H9 (cell line): Measurements from ENCODE around the gene OGFOD1. TPM values are rescaled to one million over a fixed set of nuclear protein-coding genes. Genes with fewer than 3 reads are reported as not detected.

Experiments used
- DNase-seq: peaks from one replicate; pipeline ENCODE4 v3.0.0-alpha.2; 2017
- H2AFZ ChIP-seq: one replicate; pipeline ENCODE4 v1.6.1; 2013; ENCODE audit warnings: mild to moderate bottlenecking, low read length, control low read depth, moderate library complexity
- H2AK5ac ChIP-seq: 2 replicates; pipeline ENCODE4 v1.6.1; 2013; ENCODE audit warnings: low read length, control low read depth, mixed read lengths; ENCODE audit not compliant: insufficient read length
- H2BK120ac ChIP-seq: one replicate; pipeline ENCODE4 v1.6.1; 2013; ENCODE audit warnings: low read depth, mild to moderate bottlenecking, low read length, control low read depth, inconsistent platforms; ENCODE audit not compliant: poor library complexity, severe bottlenecking
- H2BK12ac ChIP-seq: 2 replicates; pipeline ENCODE4 v1.6.1; 2013; ENCODE audit warnings: low read length, control low read depth, mixed read lengths, low read depth; ENCODE audit not compliant: insufficient read length
- H2BK15ac ChIP-seq: 2 replicates; pipeline ENCODE4 v1.6.1; 2013; ENCODE audit warnings: low read depth, low read length, control low read depth
- H2BK20ac ChIP-seq: one replicate; pipeline ENCODE4 v1.6.1; 2013; ENCODE audit warnings: low read depth, mild to moderate bottlenecking, low read length, control low read depth, inconsistent platforms; ENCODE audit not compliant: poor library complexity, severe bottlenecking
- H2BK5ac ChIP-seq: 2 replicates; pipeline ENCODE4 v1.6.1; 2013; ENCODE audit warnings: low read length, control low read depth, mixed read lengths; ENCODE audit not compliant: insufficient read length
- H3K14ac ChIP-seq: 2 replicates; pipeline ENCODE4 v1.6.1; 2013; ENCODE audit warnings: low read length, control low read depth; ENCODE audit not compliant: insufficient read depth
- H3K18ac ChIP-seq: 2 replicates; pipeline ENCODE4 v1.6.1; 2013; ENCODE audit warnings: low read depth, mild to moderate bottlenecking, mixed read lengths, low read length, control low read depth; ENCODE audit not compliant: insufficient read length
- H3K23ac ChIP-seq: 2 replicates; pipeline ENCODE4 v1.6.1; 2013; ENCODE audit warnings: low read length, control low read depth, mixed read lengths, low read depth; ENCODE audit not compliant: insufficient read length
- H3K23me2 ChIP-seq: 2 replicates; pipeline ENCODE4 v1.6.1; 2013; ENCODE audit warnings: low read depth, mild to moderate bottlenecking, mixed read lengths, low read length, control low read depth; ENCODE audit not compliant: insufficient read length, poor library complexity, severe bottlenecking
- H3K27ac ChIP-seq: 2 replicates; pipeline ENCODE4 v1.5.1; 2013; ENCODE audit warnings: low read length, control low read depth, mixed read lengths, low read depth; ENCODE audit not compliant: insufficient read length
- H3K27me3 ChIP-seq: 2 replicates; pipeline ENCODE4 v1.6.1; 2013; ENCODE audit warnings: low read length, control low read depth, inconsistent platforms; ENCODE audit not compliant: insufficient read depth
- H3K4ac ChIP-seq: 2 replicates; pipeline ENCODE4 v1.6.1; 2013; ENCODE audit warnings: low read depth, mild to moderate bottlenecking, control low read depth, inconsistent platforms, low read length, moderate library complexity
- H3K4me1 ChIP-seq: 2 replicates; pipeline ENCODE4 v1.6.1; 2013; ENCODE audit warnings: low read length, control low read depth, inconsistent platforms; ENCODE audit not compliant: insufficient read depth
- H3K4me2 ChIP-seq: 2 replicates; pipeline ENCODE4 v1.6.1; 2013; ENCODE audit warnings: low read length, control low read depth, mixed read lengths; ENCODE audit not compliant: insufficient read length, insufficient read depth
- H3K56ac ChIP-seq: 2 replicates; pipeline ENCODE4 v1.6.1; 2013; ENCODE audit warnings: low read depth, mild to moderate bottlenecking, mixed read lengths, low read length, control low read depth; ENCODE audit not compliant: insufficient read length
- H3K79me1 ChIP-seq: 2 replicates; pipeline ENCODE4 v1.6.1; 2013; ENCODE audit warnings: low read depth, mild to moderate bottlenecking, moderate library complexity, low read length, control low read depth, inconsistent platforms; ENCODE audit not compliant: insufficient read depth, poor library complexity, severe bottlenecking
- H3K79me2 ChIP-seq: 2 replicates; pipeline ENCODE4 v1.6.1; 2013; ENCODE audit warnings: low read length, control low read depth, inconsistent platforms; ENCODE audit not compliant: insufficient read depth
- H3K9ac ChIP-seq: 2 replicates; pipeline ENCODE4 v1.6.1; 2013; ENCODE audit warnings: low read length, control low read depth, mixed read lengths; ENCODE audit not compliant: insufficient read length; ENCODE audit errors: extremely low read depth
- H3K9me3 ChIP-seq: one replicate; pipeline ENCODE4 v1.6.1; 2013; ENCODE audit warnings: low read depth, low read length, inconsistent platforms; ENCODE audit not compliant: control insufficient read depth
- H3T11ph ChIP-seq: one replicate; pipeline ENCODE4 v1.6.1; 2013; ENCODE audit warnings: mild to moderate bottlenecking, low read length, control low read depth, inconsistent platforms
- H4K20me1 ChIP-seq: one replicate; pipeline ENCODE4 v1.6.1; 2013; ENCODE audit not compliant: control insufficient read depth, insufficient read length, insufficient read depth
- H4K5ac ChIP-seq: 2 replicates; pipeline ENCODE4 v1.6.1; 2013; ENCODE audit warnings: low read depth, mild to moderate bottlenecking, mixed read lengths, low read length, control low read depth; ENCODE audit not compliant: insufficient read length
- H4K8ac ChIP-seq: replicated peaks from 2 replicates; pipeline ENCODE4 v1.6.1; 2013; ENCODE audit warnings: low read length, control low read depth, mixed read lengths, low read depth; ENCODE audit not compliant: insufficient read length
- H4K91ac ChIP-seq: 2 replicates; pipeline ENCODE4 v1.6.1; 2013; ENCODE audit warnings: low read depth, mild to moderate bottlenecking, moderate library complexity, mixed read lengths, low read length, control low read depth; ENCODE audit not compliant: insufficient read length
- H3K27ac Mint-ChIP-seq, 3 experiments: 2 replicates in 2 of 3; 3 replicates in 1 of 3; pipeline ENCODE4 v1.8.0; 2020 to 2021; ENCODE audit warnings: mixed read lengths in 3 of 3, mild to moderate bottlenecking in 1 of 3, moderate library complexity in 1 of 3
- H3K27me3 Mint-ChIP-seq: 2 replicates; pipeline ENCODE4 v1.8.0; 2021; ENCODE audit warnings: low read depth, mild to moderate bottlenecking, moderate library complexity, mixed read lengths
- H3K36me3 Mint-ChIP-seq, 3 experiments: 2 replicates in 2 of 3; 3 replicates in 1 of 3; pipeline ENCODE4 v1.8.0; 2020 to 2021; ENCODE audit warnings: low read depth in 3 of 3, mixed read lengths in 3 of 3; ENCODE audit not compliant: insufficient read depth in 1 of 3
- H3K4me1 Mint-ChIP-seq, 2 experiments: 2 replicates each; pipeline ENCODE4 v1.8.0; 2020; ENCODE audit warnings: mixed read lengths in 2 of 2
- H3K4me3 Mint-ChIP-seq, 2 experiments: 2 replicates in 1 of 2; 3 replicates in 1 of 2; pipeline ENCODE4 v1.8.0; 2020 to 2021; ENCODE audit warnings: mild to moderate bottlenecking in 2 of 2, mixed read lengths in 2 of 2, moderate library complexity in 1 of 2
- H3K9me3 Mint-ChIP-seq, 2 experiments: 2 replicates in 1 of 2; 3 replicates in 1 of 2; pipeline ENCODE4 v1.8.0; 2020; ENCODE audit warnings: mild to moderate bottlenecking in 2 of 2, mixed read lengths in 2 of 2, moderate library complexity in 1 of 2
- CTCF ChIP-seq: fragments of 200-600 bp; sonication (generic); conservative IDR thresholded peaks from 3 replicates; pipeline ENCODE4 v1.8.0; 2021; ENCODE audit warnings: antibody characterized with exemption, mild to moderate bottlenecking
- WGBS: extraction: QIAGEN DNeasy Blood & Tissue Kit; methylation state at CpG from one replicate; pipeline ENCODE4 v1.1.7; 2013; ENCODE audit warnings: missing lambda C conversion rate, low lambda C conversion rate, mixed read lengths; ENCODE audit not compliant: insufficient read length; ENCODE audit errors: extremely low coverage; 5-methylcytosine and 5-hydroxymethylcytosine counted together
- total RNA-seq: library from RNA; stranded (reverse); gene quantifications from 2 replicates; pipeline ENCODE4 v1.2.1, GENCODE V29; 2021

OGFOD1 gene
- total RNA-seq, 1 experiment from 2014 or later, result 66.5 TPM

- H2BK12ac ChIP-seq, result no peak overlapping the region
- H3K9ac ChIP-seq, result no peak overlapping the region
- H2BK120ac ChIP-seq, result no peak overlapping the region
- H2AK5ac ChIP-seq, result no peak overlapping the region
- peaks cover 2 to 14% (median 11%) of the 10 kb centered on the region in 3 experiments; a peak in 6 of 7 replicates for H3K36me3 Mint-ChIP-seq
- no peak overlapping the region for H3K4ac ChIP-seq
- H2BK20ac ChIP-seq, result no peak overlapping the region
- no peak overlapping the region for H3K4me2 ChIP-seq
- no peak overlapping the region for H3T11ph ChIP-seq
- no peak overlapping the region for H2BK15ac ChIP-seq
- WGBS, result no CpG with 5 or more reads among the region's 1 CpG
- H3K9me3 Mint-ChIP-seq, result no peaks in the 10 kb centered on the region
- H3K27ac Mint-ChIP-seq, result no peak overlapping the region
- no peak overlapping the region for H2AFZ ChIP-seq
- H3K56ac ChIP-seq, result no peak overlapping the region
- TF ChIP-seq CTCF, result no peak
- H4K8ac ChIP-seq, result no peak overlapping the region
- no peak overlapping the region for H3K18ac ChIP-seq
- no peaks in the 10 kb centered on the region for H3K4me1 ChIP-seq
- H3K9me3 ChIP-seq, result no peaks in the 10 kb centered on the region
- H4K91ac ChIP-seq, result no peak overlapping the region
- no peaks in the 10 kb centered on the region for H4K20me1 ChIP-seq
- H3K27me3 Mint-ChIP-seq, result no peaks in the 10 kb centered on the region
- no peaks in the 10 kb centered on the region for H3K27me3 ChIP-seq
- DNase-seq, result no peak
- H3K23ac ChIP-seq, result no peak overlapping the region
- H3K4me3 Mint-ChIP-seq, result no peak overlapping the region
- H3K23me2 ChIP-seq, result no peaks in the 10 kb centered on the region
- H3K27ac ChIP-seq, result no peak overlapping the region
- no peak overlapping the region for H2BK5ac ChIP-seq
- H3K4me1 Mint-ChIP-seq, result peaks cover 0 to 6% of the 10 kb centered on the region in 2 experiments; a peak in 2 of 4 replicates
- H4K5ac ChIP-seq, result no peak overlapping the region
- no peaks in the 10 kb centered on the region for H3K79me2 ChIP-seq
- H3K14ac ChIP-seq, result no peak overlapping the region
- no peaks in the 10 kb centered on the region for H3K79me1 ChIP-seq
Measured at GRCh38 chr16:56512025-56512424, 60.7 kb downstream of the OGFOD1 start.
